H1 (cell line): ENCODE results near the gene SECISBP2. TPM values are rescaled to one million over a fixed set of nuclear protein-coding genes. Genes with fewer than 3 reads are reported as not detected.

Experiments
- CTCF ChIA-PET: fragments of 300-600 bp; sonication (Branson Sonifier 250); formaldehyde crosslinking; loops from one replicate; lab custom pipeline; 2021; ENCODE audit not compliant: partially characterized antibody; lab: Charles Lee
- POLR2A ChIA-PET: fragments of 300-600 bp; sonication (Branson Sonifier 250); formaldehyde crosslinking; loops from one replicate; lab custom pipeline; 2021; ENCODE audit warnings: inconsistent platforms; ENCODE audit not compliant: partially characterized antibody; lab: Charles Lee
- DNase-seq, 2 experiments: peaks; one replicate each; pipeline versions ENCODE4 v3.0.0 to v3.0.0-alpha.2; 2010 to 2022; ENCODE audit warnings: low spot score in 2 of 2, low read depth in 1 of 2, mixed read lengths in 1 of 2
- FAIRE-seq: peaks from 2 replicates; lab custom pipeline; 2011; peaks lifted over from hg19 to GRCh38; lab: Jason Lieb, UNC
- H2AFZ ChIP-seq: 2 replicates; pipeline ENCODE4 v1.8.1; 2012; ENCODE audit warnings: low read length, inconsistent platforms
- H2AK5ac ChIP-seq: 2 replicates; pipeline ENCODE4 v1.6.1; 2013; ENCODE audit warnings: low read depth, low read length
- H2BK120ac ChIP-seq: replicated peaks from 2 replicates; pipeline ENCODE3; 2013; ENCODE audit warnings: low read depth, low read length, inconsistent platforms
- H2BK12ac ChIP-seq: 2 replicates; pipeline ENCODE4 v1.6.1; 2013; ENCODE audit warnings: low read depth, low read length
- H2BK15ac ChIP-seq: 2 replicates; pipeline ENCODE4 v1.6.1; 2013; ENCODE audit warnings: low read length
- H2BK20ac ChIP-seq: 2 replicates; pipeline ENCODE4 v1.6.1; 2013; ENCODE audit warnings: low read length
- H2BK5ac ChIP-seq: 2 replicates; pipeline ENCODE4 v1.6.1; 2013; ENCODE audit warnings: low read depth, low read length
- H3K14ac ChIP-seq: 2 replicates; pipeline ENCODE4 v1.6.1; 2013; ENCODE audit warnings: inconsistent platforms; ENCODE audit not compliant: insufficient read length
- H3K18ac ChIP-seq: 2 replicates; pipeline ENCODE4 v1.6.1; 2013; ENCODE audit warnings: low read length; ENCODE audit errors: extremely low read depth
- H3K23ac ChIP-seq: 2 replicates; pipeline ENCODE4 v1.6.1; 2013; ENCODE audit warnings: inconsistent platforms; ENCODE audit not compliant: insufficient read length
- H3K23me2 ChIP-seq: 2 replicates; pipeline ENCODE4 v1.6.1; 2013; ENCODE audit warnings: low read depth, low read length
- H3K27ac ChIP-seq: 2 replicates; pipeline ENCODE4 v1.6.1; 2011; ENCODE audit warnings: low read depth, low read length, inconsistent platforms
- H3K27me3 ChIP-seq, 4 experiments: replicated peaks in 1 of 4; 1 replicate in 1 of 4; 2 replicates in 3 of 4; pipeline versions ENCODE4 v1.6.1 to v1.8.1; 2011 to 2013; ENCODE audit warnings: low read length in 3 of 4, mild to moderate bottlenecking in 3 of 4, inconsistent platforms in 2 of 4, mixed read lengths in 2 of 4, moderate library complexity in 1 of 4; ENCODE audit not compliant: control insufficient read depth in 3 of 4, insufficient read depth in 3 of 4; ENCODE audit errors: extremely low read depth in 1 of 4
- H3K36me3 ChIP-seq, 4 experiments: 2 replicates each; pipeline versions ENCODE4 v1.6.1 to v1.8.1; 2011 to 2013; ENCODE audit warnings: mild to moderate bottlenecking in 4 of 4, low read length in 3 of 4, moderate library complexity in 2 of 4, control low read depth in 1 of 4, inconsistent platforms in 1 of 4; ENCODE audit not compliant: insufficient read depth in 4 of 4, control insufficient read depth in 2 of 4
- H3K4ac ChIP-seq: replicated peaks from 2 replicates; pipeline ENCODE3; 2013; ENCODE audit warnings: low read length, low read depth, mixed read lengths, inconsistent platforms; ENCODE audit not compliant: insufficient read length
- H3K4me1 ChIP-seq, 4 experiments: replicated peaks in 1 of 4; 1 replicate in 1 of 4; 2 replicates in 3 of 4; pipeline versions ENCODE4 v1.6.1 to v1.8.1; 2011 to 2013; ENCODE audit warnings: low read length in 3 of 4, inconsistent platforms in 2 of 4, mixed read lengths in 1 of 4; ENCODE audit not compliant: insufficient read depth in 4 of 4, control insufficient read depth in 3 of 4
- H3K4me2 ChIP-seq, 2 experiments: 2 replicates each; pipeline versions ENCODE4 v1.6.1 to v1.8.1; 2011 to 2013; ENCODE audit warnings: low read depth in 2 of 2, low read length in 2 of 2, control low read depth in 1 of 2, inconsistent platforms in 1 of 2, mild to moderate bottlenecking in 1 of 2; ENCODE audit not compliant: insufficient read depth in 1 of 2
- H3K4me3 ChIP-seq, 4 experiments: fragments of 200-600, 300-600 bp in 1 of 4; sonication (generic), shearing (Covaris generic), sonication (Bioruptor Twin) in 1 of 4; 2 replicates each; pipeline versions ENCODE4 v1.5.1 to v1.8.1; 2011 to 2016; ENCODE audit warnings: low read length in 4 of 4, low read depth in 3 of 4, control low read depth in 2 of 4, inconsistent platforms in 2 of 4, mild to moderate bottlenecking in 2 of 4, mixed read lengths in 1 of 4, moderate library complexity in 1 of 4; ENCODE audit not compliant: insufficient read depth in 2 of 4; ENCODE audit errors: extremely low read depth in 1 of 4
- H3K56ac ChIP-seq: replicated peaks from 2 replicates; pipeline ENCODE3; 2013; ENCODE audit warnings: low read depth, mild to moderate bottlenecking, mixed read lengths, low read length, inconsistent platforms; ENCODE audit not compliant: insufficient read length
- H3K79me1 ChIP-seq: 2 replicates; pipeline ENCODE4 v1.6.1; 2013; ENCODE audit warnings: low read depth, low read length, control low read depth
- H3K79me2 ChIP-seq, 2 experiments: 2 replicates each; pipeline versions ENCODE4 v1.6.1 to v1.8.1; 2012 to 2013; ENCODE audit warnings: low read length in 2 of 2, mild to moderate bottlenecking in 2 of 2, inconsistent platforms in 1 of 2; ENCODE audit not compliant: insufficient read depth in 2 of 2, control insufficient read depth in 1 of 2
- H3K9ac ChIP-seq, 4 experiments: replicated peaks in 1 of 4; 1 replicate in 1 of 4; 2 replicates in 3 of 4; pipeline versions ENCODE4 v1.6.1 to v1.8.1; 2011 to 2013; ENCODE audit warnings: low read depth in 3 of 4, low read length in 3 of 4, control low read depth in 2 of 4, mild to moderate bottlenecking in 2 of 4, moderate library complexity in 2 of 4, inconsistent platforms in 1 of 4; ENCODE audit errors: extremely low read depth in 1 of 4
- H3K9me3 ChIP-seq, 2 experiments: 2 replicates each; pipeline versions ENCODE4 v1.6.1 to v1.8.1; 2012 to 2013; ENCODE audit warnings: mild to moderate bottlenecking in 2 of 2, moderate library complexity in 2 of 2, control low read depth in 1 of 2, inconsistent platforms in 1 of 2, low read depth in 1 of 2, low read length in 1 of 2, mixed read lengths in 1 of 2; ENCODE audit not compliant: insufficient read depth in 2 of 2
- H4K20me1 ChIP-seq, 2 experiments: replicated peaks in 1 of 2; 2 replicates each; pipeline versions ENCODE3 to v1.8.1; 2011 to 2013; ENCODE audit warnings: inconsistent platforms in 2 of 2, low read length in 2 of 2, mild to moderate bottlenecking in 1 of 2; ENCODE audit not compliant: insufficient read depth in 2 of 2, control insufficient read depth in 1 of 2
- H4K5ac ChIP-seq: 2 replicates; pipeline ENCODE4 v1.6.1; 2013; ENCODE audit warnings: low read length, low read depth, mixed read lengths, inconsistent platforms; ENCODE audit not compliant: insufficient read length
- H4K8ac ChIP-seq: 2 replicates; pipeline ENCODE4 v1.8.0; 2013; ENCODE audit warnings: mild to moderate bottlenecking, moderate library complexity, low read length, inconsistent platforms; ENCODE audit not compliant: insufficient read depth; ENCODE audit errors: extremely low read depth
- H4K91ac ChIP-seq: replicated peaks from 2 replicates; pipeline ENCODE3; 2013; ENCODE audit warnings: low read length, mixed read lengths, inconsistent platforms; ENCODE audit not compliant: insufficient read length
- BACH1 ChIP-seq: IDR thresholded peaks from 2 replicates; pipeline ENCODE4 v1.6.1; 2012; ENCODE audit warnings: low read length, improper control_type of control experiment
- CBX8 ChIP-seq: fragments of 300-800, 300-1000 bp; sonication (generic); IDR thresholded peaks from 2 replicates; pipeline ENCODE4 v1.7.1; 2016; ENCODE audit warnings: low read depth, low read length, borderline replicate concordance
- EGR1 ChIP-seq: IDR thresholded peaks from 2 replicates; pipeline ENCODE4 v1.6.1; 2011; ENCODE audit warnings: low read depth, low read length, borderline replicate concordance
- GABPA ChIP-seq: IDR thresholded peaks from 2 replicates; pipeline ENCODE4 v1.6.1; 2011; ENCODE audit warnings: mild to moderate bottlenecking, low read length, moderate library complexity, borderline replicate concordance; ENCODE audit not compliant: insufficient read depth
- JUND ChIP-seq: IDR thresholded peaks from 2 replicates; pipeline ENCODE4 v1.6.1; 2011; ENCODE audit warnings: mild to moderate bottlenecking, improper control_type of control experiment, low read length
- MAFK ChIP-seq: IDR thresholded peaks from 2 replicates; pipeline ENCODE4 v1.6.1; 2012; ENCODE audit warnings: low read depth, mild to moderate bottlenecking, improper control_type of control experiment, low read length
- NANOG ChIP-seq: IDR thresholded peaks from 2 replicates; pipeline ENCODE4 v1.6.1; 2011; ENCODE audit warnings: low read length, low read depth, mild to moderate bottlenecking, inconsistent platforms; ENCODE audit not compliant: insufficient read depth, poor library complexity, severe bottlenecking
- PHF8 ChIP-seq: fragments of 200-600 bp; sonication (generic); conservative IDR thresholded peaks from 2 replicates; pipeline ENCODE4 v1.7.1; 2012; ENCODE audit warnings: low read depth, mild to moderate bottlenecking, inconsistent platforms, low read length, moderate library complexity
- SP2 ChIP-seq: IDR thresholded peaks from 2 replicates; pipeline ENCODE4 v1.6.1; 2012; ENCODE audit warnings: mild to moderate bottlenecking, low read length, inconsistent platforms
- SRF ChIP-seq: IDR thresholded peaks from 2 replicates; pipeline ENCODE4 v1.6.1; 2011; ENCODE audit warnings: mild to moderate bottlenecking, low read depth, low read length, moderate library complexity
- TBP ChIP-seq: IDR thresholded peaks from 2 replicates; pipeline ENCODE4 v1.6.1; 2011; ENCODE audit warnings: low read depth, low read length, improper control_type of control experiment
- ZNF274 ChIP-seq: IDR thresholded peaks from 2 replicates; pipeline ENCODE4 v1.7.0; 2012; ENCODE audit warnings: low read length, borderline replicate concordance; ENCODE audit errors: extremely low read depth
- WGBS, 2 experiments: shearing (Covaris generic) in 1 of 2; methylation state at CpG; one replicate each; pipeline versions ENCODE4 v1.1.6 to v1.1.7; 2013 to 2015; ENCODE audit warnings: low lambda C conversion rate in 2 of 2, mixed read lengths in 2 of 2, inconsistent platforms in 1 of 2, low coverage in 1 of 2, missing lambda C conversion rate in 1 of 2; ENCODE audit not compliant: insufficient replicate concordance in 2 of 2, insufficient coverage in 1 of 2, insufficient read length in 1 of 2; ENCODE audit errors: extremely low coverage in 1 of 2, missing lambda C conversion rate in 1 of 2; 5-methylcytosine and 5-hydroxymethylcytosine counted together
- polyA plus RNA-seq, 7 experiments: library from polyadenylated mRNA; depleted of rRNA in 3 of 7; stranded (reverse) in 5 of 7; unstranded in 2 of 7; fragments of >200 nt in 5 of 7; fragments of 200-250 nt in 2 of 7; gene quantifications; 1 replicate in 5 of 7; 2 replicates in 1 of 7; 4 replicates in 1 of 7; pipeline versions ENCODE4 v1.2.1 to v1.2.3, GENCODE V29; 2011 to 2013; ENCODE audit warnings: missing spikeins in 2 of 7, mixed read lengths in 2 of 7
- total RNA-seq: library from RNA; stranded (reverse); fragmentation: NEBNext Ultra II Directional; extraction: Animal tissue kit (Norgen Biotek cat#: 25700); gene quantifications from 2 replicates; pipeline ENCODE4 v1.2.1, GENCODE V29; 2021

SECISBP2 gene
- total and polyA plus RNA-seq, 2 of the 8 experiments (the other 6 are each of a cell fraction or from before 2014, with no cell fraction given), result 39.0 to 61.7 TPM

- Histone ChIP-seq H4K91ac (no peak overlapping the region), H3K23me2 (peaks cover 9% of the 10 kb centered on the region; the same call in 1 of the 2 replicates), H3K14ac (no peak overlapping the region), H2BK15ac (no peak overlapping the region), H3K79me1 (peaks cover 4% of the 10 kb centered on the region), H2AFZ (no peak overlapping the region), H3K4me2 (no peak overlapping the region), H3K18ac (no peak overlapping the region), H3K9me3 (no peaks in the 10 kb centered on the region), H3K23ac (no peak overlapping the region), H3K56ac (no peak overlapping the region), H3K27me3 (no peaks in the 10 kb centered on the region), H3K4me3 (no peak overlapping the region), H3K9ac (no peak overlapping the region), H2BK120ac (no peak overlapping the region), H4K8ac (no peak overlapping the region), H3K36me3 (peaks cover 13 to 17% (median 14%) of the 10 kb centered on the region in 4 experiments), H4K5ac (no peak overlapping the region), H4K20me1 (peaks cover 0 to 15% of the 10 kb centered on the region in 2 experiments), H3K4me1 (no peaks in the 10 kb centered on the region), H3K4ac (no peak overlapping the region), H2BK20ac (no peak overlapping the region), H2BK12ac (no peak overlapping the region), H3K79me2 (no peaks in the 10 kb centered on the region), H2AK5ac (no peak overlapping the region), H3K27ac (no peak overlapping the region), H2BK5ac (no peak overlapping the region)
- ChIA-PET POLR2A (no interaction called here), CTCF (interaction anchor here (0.6 to 1.1 kb wide), 2 partner anchors 8 to 106 kb away, joined by 3 read pairs; no protein-coding TSS in a partner anchor)
- DNase-seq (no peak), FAIRE-seq (no peak)
- WGBS, 2 experiments, result 92% methylated on average over 2 of the region's 2 CpGs; no CpG with 5 or more reads in 1 of the 2 experiments
- TF ChIP-seq GABPA (no peak), BACH1 (no peak), SP2 (no peak), JUND (no peak), SRF (no peak), CBX8 (no peak), ZNF274 (no peak), MAFK (no peak), NANOG (no peak), TBP (no peak), PHF8 (no peak), EGR1 (no peak)
These were observed 47.2 kb downstream of the SECISBP2 start for GRCh38 chr9:89365532-89365912.
